Measurements from ENCODE around the gene CEACAM6.

DNA sequence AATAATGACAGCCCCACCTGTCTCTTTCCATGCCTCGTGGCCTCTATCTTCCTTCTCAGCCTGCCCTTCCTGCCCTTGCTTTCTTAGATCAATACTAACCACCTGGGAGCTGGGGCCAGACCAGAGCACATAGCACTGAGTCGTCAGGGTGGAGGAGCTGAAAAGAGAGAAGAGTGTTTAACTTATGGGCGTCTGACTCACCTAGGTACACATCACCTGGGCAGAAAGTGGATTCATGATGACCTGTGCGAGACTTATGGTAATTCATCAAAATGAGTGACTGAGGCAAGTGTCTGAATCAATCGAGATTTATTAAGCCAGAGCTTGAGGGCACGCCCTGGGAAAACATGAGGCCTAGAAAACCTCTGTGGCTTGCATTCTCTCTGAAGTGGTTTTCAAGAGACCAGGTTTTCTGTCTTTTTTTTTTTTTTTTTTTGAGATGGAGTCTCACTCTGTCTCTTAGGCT, 19.2 kb downstream of the CEACAM6 start:
- TF ChIP-seq KDM5A (IDR thresholded peaks at IDR 0.05) (no peak), FOSB (CRISPR knock-in tag; IDR thresholded peaks at IDR 0.05) (no peak), POLR2A (IDR thresholded peaks at IDR 0.05; ENCODE audit: low read length) (no peak), CHD4 (IDR thresholded peaks at IDR 0.05; ENCODE audit: borderline replicate concordance) (no peak), CEBPB (IDR thresholded peaks at IDR 0.05) (no peak)
- TF ChIP-seq, protein P1, sequence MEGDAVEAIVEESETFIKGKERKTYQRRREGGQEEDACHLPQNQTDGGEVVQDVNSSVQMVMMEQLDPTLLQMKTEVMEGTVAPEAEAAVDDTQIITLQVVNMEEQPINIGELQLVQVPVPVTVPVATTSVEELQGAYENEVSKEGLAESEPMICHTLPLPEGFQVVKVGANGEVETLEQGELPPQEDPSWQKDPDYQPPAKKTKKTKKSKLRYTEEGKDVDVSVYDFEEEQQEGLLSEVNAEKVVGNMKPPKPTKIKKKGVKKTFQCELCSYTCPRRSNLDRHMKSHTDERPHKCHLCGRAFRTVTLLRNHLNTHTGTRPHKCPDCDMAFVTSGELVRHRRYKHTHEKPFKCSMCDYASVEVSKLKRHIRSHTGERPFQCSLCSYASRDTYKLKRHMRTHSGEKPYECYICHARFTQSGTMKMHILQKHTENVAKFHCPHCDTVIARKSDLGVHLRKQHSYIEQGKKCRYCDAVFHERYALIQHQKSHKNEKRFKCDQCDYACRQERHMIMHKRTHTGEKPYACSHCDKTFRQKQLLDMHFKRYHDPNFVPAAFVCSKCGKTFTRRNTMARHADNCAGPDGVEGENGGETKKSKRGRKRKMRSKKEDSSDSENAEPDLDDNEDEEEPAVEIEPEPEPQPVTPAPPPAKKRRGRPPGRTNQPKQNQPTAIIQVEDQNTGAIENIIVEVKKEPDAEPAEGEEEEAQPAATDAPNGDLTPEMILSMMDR (IDR thresholded peaks at IDR 0.05), result no peak
- TF ChIP-seq, protein P2, sequence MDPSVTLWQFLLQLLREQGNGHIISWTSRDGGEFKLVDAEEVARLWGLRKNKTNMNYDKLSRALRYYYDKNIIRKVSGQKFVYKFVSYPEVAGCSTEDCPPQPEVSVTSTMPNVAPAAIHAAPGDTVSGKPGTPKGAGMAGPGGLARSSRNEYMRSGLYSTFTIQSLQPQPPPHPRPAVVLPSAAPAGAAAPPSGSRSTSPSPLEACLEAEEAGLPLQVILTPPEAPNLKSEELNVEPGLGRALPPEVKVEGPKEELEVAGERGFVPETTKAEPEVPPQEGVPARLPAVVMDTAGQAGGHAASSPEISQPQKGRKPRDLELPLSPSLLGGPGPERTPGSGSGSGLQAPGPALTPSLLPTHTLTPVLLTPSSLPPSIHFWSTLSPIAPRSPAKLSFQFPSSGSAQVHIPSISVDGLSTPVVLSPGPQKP (IDR thresholded peaks at IDR 0.05; ENCODE audit: low read depth, low read length), result no peak
